B cell (primary cell): ENCODE measurements around the gene RAB5A.

Source experiments
- EZH2 ChIP-seq: IDR thresholded peaks from 2 replicates; pipeline ENCODE4 v1.6.1; 2012; ENCODE audit warnings: borderline replicate concordance, low read depth, mild to moderate bottlenecking, moderate library complexity, low read length; ENCODE audit not compliant: insufficient read depth, poor library complexity, severe bottlenecking
- TF ChIP-seq, protein P1 (sequence below): fragments of 200-600 bp; IDR thresholded peaks from one replicate; pipeline ENCODE4 v1.8.0; 2022; ENCODE audit warnings: antibody characterized with exemption, mild to moderate bottlenecking

DNA sequence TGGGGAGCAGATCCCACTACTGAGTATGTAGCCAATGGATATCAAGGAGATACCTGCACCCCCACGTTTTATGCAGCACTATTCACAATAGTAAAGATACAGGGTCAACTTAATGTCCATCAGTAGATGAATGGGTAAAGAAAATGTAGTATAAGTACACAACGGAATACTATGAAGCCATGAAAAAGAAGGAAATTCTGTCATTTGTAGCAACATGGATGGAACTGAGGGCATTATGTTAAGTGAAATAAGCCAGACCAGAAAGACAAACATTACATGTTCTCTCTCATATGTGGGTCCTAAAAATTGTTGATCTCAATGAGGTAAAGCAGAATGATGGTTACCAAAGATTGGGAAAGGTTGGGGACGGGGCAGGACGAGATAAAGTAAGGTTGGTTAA, 50.6 kb downstream of the RAB5A start:
- no peak for TF ChIP-seq EZH2
- TF ChIP-seq, protein P1, sequence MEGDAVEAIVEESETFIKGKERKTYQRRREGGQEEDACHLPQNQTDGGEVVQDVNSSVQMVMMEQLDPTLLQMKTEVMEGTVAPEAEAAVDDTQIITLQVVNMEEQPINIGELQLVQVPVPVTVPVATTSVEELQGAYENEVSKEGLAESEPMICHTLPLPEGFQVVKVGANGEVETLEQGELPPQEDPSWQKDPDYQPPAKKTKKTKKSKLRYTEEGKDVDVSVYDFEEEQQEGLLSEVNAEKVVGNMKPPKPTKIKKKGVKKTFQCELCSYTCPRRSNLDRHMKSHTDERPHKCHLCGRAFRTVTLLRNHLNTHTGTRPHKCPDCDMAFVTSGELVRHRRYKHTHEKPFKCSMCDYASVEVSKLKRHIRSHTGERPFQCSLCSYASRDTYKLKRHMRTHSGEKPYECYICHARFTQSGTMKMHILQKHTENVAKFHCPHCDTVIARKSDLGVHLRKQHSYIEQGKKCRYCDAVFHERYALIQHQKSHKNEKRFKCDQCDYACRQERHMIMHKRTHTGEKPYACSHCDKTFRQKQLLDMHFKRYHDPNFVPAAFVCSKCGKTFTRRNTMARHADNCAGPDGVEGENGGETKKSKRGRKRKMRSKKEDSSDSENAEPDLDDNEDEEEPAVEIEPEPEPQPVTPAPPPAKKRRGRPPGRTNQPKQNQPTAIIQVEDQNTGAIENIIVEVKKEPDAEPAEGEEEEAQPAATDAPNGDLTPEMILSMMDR, result no peak
